ENCODE data around the gene APRT.

The APRT gene

GRCh38 chr16:88760424-88761142 lies 51.1 kb downstream of the APRT start:
- no peak for DNase-seq (ENCODE audit: extremely low read depth in 1 of 2, low read depth in 1 of 2)

- no peak for DNase-seq (ENCODE audit: extremely low read depth in 1 of 2, low read depth in 1 of 2)
Measured at GRCh38 chr16:88759976-88760350, 51.8 kb downstream of the APRT start.

Measured in stimulated activated CD8-positive, alpha-beta memory T cell treated with anti-CD3 and anti-CD28 coated beads, Interleukin-7, amount 100 ng/mL, for 48 hours (primary cell).